ENCODE results near the gene ABHD12.
A peak's percentile ranks its signal among the peaks of the same experiment; 100 is the strongest.
"Not testable (repeated sequence)": the region's sequence is repeated elsewhere in the genome, so short reads cannot be mapped to it uniquely, and the experiment has no call there.

Gene ABHD12

GRCh38 chr20:25321991-25322390 is 68.6 kb downstream of the ABHD12 start:
- DNase-seq (ENCODE audit: low read depth) = no peak

DNA sequence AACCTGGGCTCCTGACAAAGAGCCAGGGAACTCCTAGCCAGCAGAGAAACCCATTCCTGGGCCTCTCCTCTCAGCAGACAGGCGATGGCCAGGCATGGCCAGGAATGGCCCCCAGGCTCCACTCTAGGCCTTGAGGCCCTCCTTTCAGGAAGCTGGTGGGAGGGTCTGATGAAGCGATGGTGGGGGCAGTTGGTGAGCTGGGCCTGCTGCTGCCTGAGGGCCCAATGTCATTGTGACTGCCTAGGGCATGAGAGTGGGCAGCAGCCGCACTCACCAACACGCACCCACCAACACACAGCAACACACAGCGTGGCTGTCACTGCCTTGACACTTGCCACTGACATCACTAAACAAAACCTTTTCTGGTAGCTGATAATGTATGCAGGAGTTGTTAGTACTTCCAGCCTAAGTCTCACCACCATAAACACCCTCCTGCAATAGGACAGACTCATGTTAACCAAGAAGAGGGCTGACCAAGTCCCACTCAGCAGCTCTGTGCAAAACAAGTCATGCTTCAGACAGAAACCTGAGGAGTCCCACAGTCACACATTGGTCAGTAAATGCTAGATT is 69.3 kb downstream of the ABHD12 start:
- DNase-seq (ENCODE audit: low read depth) = no peak

GRCh38 chr20:25320035-25320800 is 70.4 kb downstream of the ABHD12 start:
- DNase-seq (ENCODE audit: low read depth) = no peak

DNA sequence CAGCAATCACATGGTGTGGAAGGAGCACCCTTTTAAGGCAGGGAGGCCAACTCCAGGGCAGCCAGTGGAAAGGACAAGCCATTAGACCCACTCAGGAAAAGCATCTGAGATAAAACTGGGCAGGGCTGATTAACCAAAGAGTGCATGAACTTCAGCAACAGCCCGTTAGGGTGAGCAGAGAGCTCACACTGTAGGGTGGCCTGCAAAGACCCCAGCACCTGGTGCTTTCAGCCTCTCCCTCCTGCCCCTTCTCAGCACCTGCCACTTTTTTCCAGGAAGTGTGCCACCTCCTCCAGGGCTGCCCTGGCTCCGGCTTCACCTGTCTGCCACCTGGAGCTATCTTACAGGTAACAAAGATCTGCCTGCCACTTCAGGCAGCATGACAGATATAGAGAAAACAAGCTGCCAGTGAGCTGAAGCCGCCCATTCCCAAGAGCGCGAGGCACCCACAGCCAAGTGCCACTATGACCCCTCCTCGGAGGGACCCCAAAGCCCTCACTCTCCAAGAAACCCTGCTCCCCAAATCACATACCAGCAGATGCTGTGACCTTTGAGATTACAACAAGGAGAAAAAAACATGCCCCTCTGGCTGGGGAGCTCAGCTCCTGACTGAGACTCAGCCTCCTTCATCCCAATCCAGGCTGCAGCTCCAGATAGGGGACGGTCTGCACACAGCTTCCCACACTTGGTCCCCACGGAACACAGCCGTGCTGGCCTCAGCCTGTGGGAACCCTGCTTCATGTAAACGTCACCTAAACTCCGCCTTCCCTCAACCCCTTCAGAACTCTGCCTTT is 71.2 kb downstream of the ABHD12 start:
- no peak for DNase-seq (ENCODE audit: low read depth)

- DNase-seq (ENCODE audit: low read depth) = no peak
Measured at GRCh38 chr20:25318471-25319240, 72.0 kb downstream of the ABHD12 start.

GRCh38 chr20:25317351-25318075 is 73.1 kb downstream of the ABHD12 start:
- DNase-seq (ENCODE audit: low read depth) = no peak

DNA sequence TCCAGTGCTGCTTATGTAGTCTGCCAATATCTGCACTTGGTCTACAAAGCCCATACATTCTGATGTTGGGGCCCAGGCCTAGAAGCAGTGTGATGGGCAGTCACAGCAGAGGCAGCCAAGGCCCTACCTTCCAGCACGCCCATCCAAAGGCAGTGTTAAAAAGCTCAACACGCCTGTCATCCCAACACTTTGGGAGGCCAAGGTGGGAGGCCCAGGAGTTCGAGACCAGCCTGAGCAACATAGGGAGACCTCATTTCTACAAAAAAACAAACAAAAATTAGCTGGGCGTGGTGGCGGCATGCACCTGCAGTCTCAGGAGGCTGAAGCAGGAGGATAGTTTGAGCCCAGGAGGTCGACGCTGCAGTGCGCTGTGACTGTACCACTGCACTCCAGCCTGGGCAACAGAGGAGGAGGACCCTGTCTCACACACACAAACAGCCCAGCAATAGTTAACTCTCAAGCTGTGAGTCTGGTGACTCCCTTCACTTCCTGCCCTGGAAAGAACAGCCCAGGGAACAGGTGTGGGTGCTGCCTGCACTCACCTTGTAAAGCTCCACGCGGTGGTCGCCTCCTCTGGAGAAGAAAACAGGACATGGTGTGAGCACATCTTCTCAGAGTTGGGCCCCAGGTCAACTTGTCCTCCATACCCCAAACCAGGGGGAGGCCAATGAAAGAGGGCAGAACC is 74.0 kb downstream of the ABHD12 start:
- DNase-seq (ENCODE audit: low read depth) = no peak

- DNase-seq (ENCODE audit: low read depth) = no peak
Measured at GRCh38 chr20:25315418-25316210, 75.0 kb downstream of the ABHD12 start.

- DNase-seq (ENCODE audit: low read depth) = no peak
Measured at GRCh38 chr20:25314497-25315417, 75.9 kb downstream of the ABHD12 start.

DNA sequence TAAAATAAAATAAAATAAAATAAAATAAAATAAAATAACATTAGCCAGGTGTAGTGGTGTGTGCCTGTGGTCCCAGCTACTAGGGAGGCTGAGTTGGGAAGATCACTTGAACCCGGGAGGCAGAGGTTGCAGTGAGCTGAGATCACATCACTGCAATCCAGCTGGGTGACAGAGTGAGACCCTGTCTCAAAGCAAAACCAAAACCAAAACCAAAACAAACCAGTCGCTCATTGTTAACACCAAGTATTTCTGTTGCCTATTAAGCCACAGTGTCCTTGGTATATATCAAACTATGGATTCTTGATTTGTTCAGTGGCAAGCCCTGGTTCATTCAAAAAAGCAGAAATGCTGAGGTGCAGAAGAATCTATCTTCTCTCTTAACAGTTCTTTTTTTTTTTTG is 77.0 kb downstream of the ABHD12 start:
- no peak for DNase-seq (ENCODE audit: low read depth)

GRCh38 chr20:25312716-25313115 is 77.9 kb downstream of the ABHD12 start:
- DNase-seq (ENCODE audit: low read depth) = not testable (repeated sequence)

GRCh38 chr20:25310921-25311728 is 79.5 kb downstream of the ABHD12 start:
- DNase-seq (ENCODE audit: low read depth) = no peak

GRCh38 chr20:25310268-25310920 is 80.2 kb downstream of the ABHD12 start:
- peak; percentile 84 for DNase-seq (ENCODE audit: low read depth)

GRCh38 chr20:25309395-25310267 is 81.0 kb downstream of the ABHD12 start:
- peak; percentile 74 for DNase-seq (ENCODE audit: low read depth)

DNA sequence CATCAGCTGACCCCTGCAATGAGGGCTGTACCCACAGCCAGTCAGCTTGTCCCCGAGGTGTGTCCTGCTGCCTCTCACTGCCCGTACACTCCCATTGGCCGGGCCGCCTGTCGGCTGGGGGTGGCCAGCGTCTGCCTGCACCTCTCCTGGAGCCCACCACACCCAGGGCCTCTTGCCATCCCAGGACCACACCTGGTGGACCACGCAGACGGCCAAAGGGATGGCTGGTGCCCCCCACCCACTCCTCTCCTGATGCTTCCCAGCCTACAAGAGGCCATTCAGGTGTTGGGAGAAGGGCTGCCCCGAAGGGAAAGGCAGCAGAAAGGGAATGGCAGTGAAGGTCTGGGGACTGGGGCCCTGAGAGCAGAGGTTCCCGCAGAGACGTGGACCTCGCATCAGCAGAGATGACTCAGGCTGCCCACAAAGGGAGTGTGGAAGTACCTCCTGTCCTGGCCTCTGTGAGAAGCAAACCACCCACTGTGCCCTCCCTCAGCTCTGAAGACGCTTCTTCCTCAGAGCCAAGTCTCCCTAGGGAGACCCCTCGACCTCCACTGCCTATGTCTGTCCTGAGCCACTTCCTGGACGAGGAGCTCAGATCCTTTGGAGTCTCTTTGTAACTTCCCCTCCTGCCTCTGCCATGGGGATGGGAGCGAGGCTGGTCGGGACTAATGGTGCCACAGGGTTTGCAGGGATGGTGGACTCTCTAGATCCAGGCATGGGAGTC is 81.8 kb downstream of the ABHD12 start:
- DNase-seq (ENCODE audit: low read depth) = no peak

- no peak for DNase-seq (ENCODE audit: low read depth)
Measured at GRCh38 chr20:25308083-25308491, 82.5 kb downstream of the ABHD12 start.

Measured in fibroblast of the conjunctiva (primary cell).